Esophagus squamous epithelium (tissue), 4 donors: ENCODE measurements around the gene CDKAL1.

Experiments
- CTCF ChIP-seq, 6 experiments: fragments of 450-650 bp in 4 of 6; fragments of 200-600 bp in 2 of 6; sonication (generic) in 2 of 6; IDR thresholded peaks; one replicate each; pipeline ENCODE4 v1.5.1; 2016 to 2019; ENCODE audit warnings: antibody characterized with exemption in 6 of 6, mild to moderate bottlenecking in 4 of 6, moderate library complexity in 4 of 6
- POLR2A ChIP-seq, 4 donors: fragments of 450-650 bp; IDR thresholded peaks; one replicate each; pipeline ENCODE4 v1.6.1; 2017; ENCODE audit warnings: antibody characterized with exemption in 4 of 4, mild to moderate bottlenecking in 4 of 4, moderate library complexity in 3 of 4

GRCh38 chr6:21228411-21228810 is 694.2 kb downstream of the CDKAL1 start:
- TF ChIP-seq CTCF (IDR thresholded peaks at IDR 0.05) (no peak), POLR2A (IDR thresholded peaks at IDR 0.05) (no peak)
